Suprapubic skin (tissue), 4 donors: Measurements from ENCODE around the gene PARD3B. TPM values are rescaled to one million over a fixed set of nuclear protein-coding genes. Genes with fewer than 3 reads are reported as not detected.

Experiments used
- DNase-seq, 2 donors: peaks; one replicate each; pipeline ENCODE4 v3.0.0-alpha.2; 2019; ENCODE audit warnings: low spot score in 2 of 2
- H3K27ac ChIP-seq: fragments of 200-600 bp; sonication (generic); one replicate; pipeline ENCODE4 v1.5.1; 2019
- H3K27me3 ChIP-seq: fragments of 200-600 bp; sonication (generic); one replicate; pipeline ENCODE4 v1.5.1; 2019
- H3K36me3 ChIP-seq: fragments of 200-600 bp; sonication (generic); one replicate; pipeline ENCODE4 v1.5.1; 2019
- H3K4me1 ChIP-seq: fragments of 200-600 bp; sonication (generic); one replicate; pipeline ENCODE4 v1.5.1; 2019
- H3K4me3 ChIP-seq: fragments of 200-600 bp; sonication (generic); one replicate; pipeline ENCODE4 v1.5.1; 2019; ENCODE audit warnings: mild to moderate bottlenecking
- H3K9me3 ChIP-seq: fragments of 200-600 bp; sonication (generic); one replicate; pipeline ENCODE4 v1.5.1; 2019
- CTCF ChIP-seq, 2 donors: fragments of 200-600 bp in 1 of 2; fragments of 450-650 bp in 1 of 2; sonication (generic) in 1 of 2; IDR thresholded peaks; one replicate each; pipeline ENCODE4 v1.5.1; 2016 to 2019; ENCODE audit warnings: antibody characterized with exemption in 2 of 2, mild to moderate bottlenecking in 1 of 2, moderate library complexity in 1 of 2
- EP300 ChIP-seq: sonication (generic); formaldehyde crosslinking; IDR thresholded peaks from one replicate; pipeline ENCODE4 v1.6.1; 2017; ENCODE audit warnings: antibody characterized with exemption
- POLR2A ChIP-seq, 2 donors: fragments of 450-650 bp; IDR thresholded peaks; one replicate each; pipeline ENCODE4 v1.6.1; 2017; ENCODE audit warnings: antibody characterized with exemption in 2 of 2, mild to moderate bottlenecking in 2 of 2, moderate library complexity in 2 of 2
- POLR2AphosphoS5 ChIP-seq, 3 donors: sonication (generic); formaldehyde crosslinking; IDR thresholded peaks; one replicate each; pipeline ENCODE4 v1.6.1; 2017; ENCODE audit warnings: antibody characterized with exemption in 3 of 3
- WGBS: methylation state at CpG from one replicate; pipeline ENCODE4 v1.1.5; 2018; 5-methylcytosine and 5-hydroxymethylcytosine counted together
- total RNA-seq, 4 donors: library from RNA; depleted of rRNA; stranded (reverse); fragments of >200 nt; gene quantifications; one replicate each; pipeline ENCODE4 v1.1.0, GENCODE V29; 2016

The PARD3B gene
- total RNA-seq, 4 donors from 2014 or later, result 12.5 to 18.9 (median 15.5) TPM

GRCh38 chr2:205193125-205193835 lies 648.0 kb downstream of the PARD3B start:
- WGBS, result 71% methylated on average over 5 of the region's 5 CpGs
- TF ChIP-seq POLR2A (IDR thresholded peaks at IDR 0.05) (no peak), CTCF (IDR thresholded peaks at IDR 0.05) (no peak), POLR2AphosphoS5 (IDR thresholded peaks at IDR 0.05) (no peak), EP300 (no peak)
- H3K27ac ChIP-seq, result no peak overlapping the region
- H3K4me3 ChIP-seq, result no peak overlapping the region
- no peak for DNase-seq
- no peaks in the 10 kb centered on the region for H3K9me3 ChIP-seq
- H3K36me3 ChIP-seq, result peaks cover 3% of the 10 kb centered on the region
- H3K4me1 ChIP-seq, result peaks cover 5% of the 10 kb centered on the region
- H3K27me3 ChIP-seq, result no peaks in the 10 kb centered on the region

GRCh38 chr2:205193836-205194228 lies 648.6 kb downstream of the PARD3B start:
- Histone ChIP-seq H3K27me3 (no peaks in the 10 kb centered on the region), H3K4me1 (peaks cover 5% of the 10 kb centered on the region), H3K36me3 (peaks cover 3% of the 10 kb centered on the region), H3K27ac (no peak overlapping the region), H3K9me3 (no peaks in the 10 kb centered on the region), H3K4me3 (no peak overlapping the region)
- TF ChIP-seq EP300 (no peak), POLR2A (IDR thresholded peaks at IDR 0.05) (no peak), POLR2AphosphoS5 (IDR thresholded peaks at IDR 0.05) (no peak), CTCF (IDR thresholded peaks at IDR 0.05) (no peak)
- no peak for DNase-seq
- WGBS, result 87% methylated on average over 4 of the region's 4 CpGs

GRCh38 chr2:205197468-205198139 lies 652.3 kb downstream of the PARD3B start:
- no peak overlapping the region for H3K27ac ChIP-seq
- H3K4me1 ChIP-seq, result peaks cover 5% of the 10 kb centered on the region
- no peaks in the 10 kb centered on the region for H3K27me3 ChIP-seq
- no peak for DNase-seq
- H3K4me3 ChIP-seq, result no peak overlapping the region
- peaks cover 3% of the 10 kb centered on the region for H3K36me3 ChIP-seq
- no peaks in the 10 kb centered on the region for H3K9me3 ChIP-seq
- no peak for TF ChIP-seq CTCF (IDR thresholded peaks at IDR 0.05)
- TF ChIP-seq POLR2A (IDR thresholded peaks at IDR 0.05), result no peak
- no peak for TF ChIP-seq POLR2AphosphoS5 (IDR thresholded peaks at IDR 0.05)
- no peak for TF ChIP-seq EP300

GRCh38 chr2:205198140-205198525 lies 652.9 kb downstream of the PARD3B start:
- 40% methylated on average over 3 of the region's 3 CpGs for WGBS
- Histone ChIP-seq H3K4me3 (no peak overlapping the region), H3K4me1 (peaks cover 5% of the 10 kb centered on the region), H3K27ac (no peak overlapping the region), H3K27me3 (no peaks in the 10 kb centered on the region), H3K9me3 (no peaks in the 10 kb centered on the region), H3K36me3 (peaks cover 3% of the 10 kb centered on the region)
- TF ChIP-seq EP300 (no peak), POLR2A (IDR thresholded peaks at IDR 0.05) (no peak), CTCF (IDR thresholded peaks at IDR 0.05) (no peak), POLR2AphosphoS5 (IDR thresholded peaks at IDR 0.05) (no peak)
- no peak for DNase-seq

- Histone ChIP-seq H3K27me3 (no peaks in the 10 kb centered on the region), H3K4me1 (peaks cover 5% of the 10 kb centered on the region), H3K4me3 (no peak overlapping the region), H3K27ac (no peak overlapping the region), H3K9me3 (no peaks in the 10 kb centered on the region), H3K36me3 (no peaks in the 10 kb centered on the region)
- TF ChIP-seq EP300 (no peak), POLR2AphosphoS5 (IDR thresholded peaks at IDR 0.05) (no peak), CTCF (IDR thresholded peaks at IDR 0.05) (no peak), POLR2A (IDR thresholded peaks at IDR 0.05) (no peak)
- no peak for DNase-seq
- WGBS, result 94% methylated on average over 6 of the region's 6 CpGs
Observed at GRCh38 chr2:205199165-205199850, 654.0 kb downstream of the PARD3B start.
